ENCODE results near the gene C19orf12. TPM values are rescaled to one million over a fixed set of nuclear protein-coding genes. Genes with fewer than 3 reads are reported as not detected.
A peak's percentile ranks its signal among the peaks of the same experiment; 100 is the strongest.
"Not testable (repeated sequence)": the region's sequence is repeated elsewhere in the genome, so short reads cannot be mapped to it uniquely, and the experiment has no call there.

The C19orf12 gene
- total RNA-seq, 1 experiment from 2014 or later, result 17.5 TPM

GRCh38 chr19:29672933-29673336 lies 42.1 kb downstream of the C19orf12 start:
- no peaks in the 10 kb centered on the region for H3K36me3 Mint-ChIP-seq (ENCODE audit: insufficient read depth, unreplicated experiment)
- peaks cover 23% of the 10 kb centered on the region for H3K4me1 Mint-ChIP-seq (ENCODE audit: low read depth, unreplicated experiment)
- intact Hi-C loops (cut with micrococcal nuclease; ENCODE audit: unreplicated experiment), result no loop called here
- CTCF ChIA-PET, result no interaction called here
- DNase-seq, result no peak
- no peak overlapping the region for H3K27ac Mint-ChIP-seq (ENCODE audit: unreplicated experiment)
- no peak for TF ChIP-seq CTCF (IDR thresholded peaks at IDR 0.05; ENCODE audit: unreplicated experiment)
- no TSS peak for BruUV-seq (replicated peaks)
- H3K27me3 Mint-ChIP-seq (ENCODE audit: unreplicated experiment), result no peaks in the 10 kb centered on the region
- H3K9me3 Mint-ChIP-seq (ENCODE audit: low read depth, unreplicated experiment), result no peaks in the 10 kb centered on the region
- no peak overlapping the region for H3K4me3 Mint-ChIP-seq (ENCODE audit: low read depth, unreplicated experiment)

DNA sequence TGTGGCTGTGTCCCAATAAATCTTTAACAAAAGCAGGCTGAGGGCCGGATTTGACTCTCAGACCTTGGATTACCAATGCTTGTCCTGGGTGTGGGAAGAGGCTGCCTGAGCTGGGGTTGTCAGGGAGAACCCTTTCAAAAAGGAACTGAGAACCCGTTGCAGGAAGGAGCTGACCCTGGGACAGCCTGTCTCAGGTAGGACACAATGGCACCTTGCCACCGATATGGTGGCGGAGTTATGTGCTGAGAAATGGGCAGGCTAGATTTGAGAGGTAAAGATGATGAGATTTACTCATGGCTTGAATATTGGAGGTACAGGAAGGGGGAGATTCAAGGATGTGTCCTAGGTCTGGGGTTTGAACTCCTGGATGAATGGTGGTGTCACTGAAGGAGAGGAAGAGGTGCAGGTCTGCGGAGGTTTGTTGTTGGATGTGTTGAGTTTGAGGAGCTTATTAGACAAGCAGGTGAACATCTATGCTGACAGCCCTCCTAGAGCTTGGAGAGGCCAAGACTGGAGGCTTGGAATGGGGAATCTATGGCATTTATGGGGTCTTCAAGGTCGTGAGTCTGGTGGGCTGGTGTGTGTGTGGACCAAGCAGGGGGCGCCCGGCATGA lies 42.6 kb downstream of the C19orf12 start:
- Mint-ChIP-seq H3K36me3 (ENCODE audit: insufficient read depth, unreplicated experiment) (no peaks in the 10 kb centered on the region), H3K27ac (ENCODE audit: unreplicated experiment) (no peak overlapping the region), H3K4me1 (ENCODE audit: low read depth, unreplicated experiment) (peaks cover 23% of the 10 kb centered on the region), H3K4me3 (ENCODE audit: low read depth, unreplicated experiment) (no peak overlapping the region), H3K9me3 (ENCODE audit: low read depth, unreplicated experiment) (no peaks in the 10 kb centered on the region), H3K27me3 (ENCODE audit: unreplicated experiment) (no peaks in the 10 kb centered on the region)
- no peak for TF ChIP-seq CTCF (IDR thresholded peaks at IDR 0.05; ENCODE audit: unreplicated experiment)
- no peak for DNase-seq
- no TSS peak for BruUV-seq (replicated peaks)
- intact Hi-C loops (cut with micrococcal nuclease; ENCODE audit: unreplicated experiment), result no loop called here
- CTCF ChIA-PET, result no interaction called here

- Mint-ChIP-seq H3K36me3 (ENCODE audit: insufficient read depth, unreplicated experiment) (no peaks in the 10 kb centered on the region), H3K27me3 (ENCODE audit: unreplicated experiment) (no peaks in the 10 kb centered on the region), H3K4me3 (ENCODE audit: low read depth, unreplicated experiment) (no peak overlapping the region), H3K4me1 (ENCODE audit: low read depth, unreplicated experiment) (peaks cover 23% of the 10 kb centered on the region), H3K27ac (ENCODE audit: unreplicated experiment) (no peak overlapping the region), H3K9me3 (ENCODE audit: low read depth, unreplicated experiment) (no peaks in the 10 kb centered on the region)
- no TSS peak for BruUV-seq (replicated peaks)
- CTCF ChIA-PET, result interaction anchor here (1.0 kb wide), 2 partner anchors 9 to 61 kb away, joined by 4 to 5 read pairs; no protein-coding TSS in a partner anchor
- peak; percentile 69 for DNase-seq
- intact Hi-C loops (cut with micrococcal nuclease; ENCODE audit: unreplicated experiment), result no loop called here
- peak; percentile 26 for TF ChIP-seq CTCF (IDR thresholded peaks at IDR 0.05; ENCODE audit: unreplicated experiment)
Measured at GRCh38 chr19:29671393-29672160, 43.5 kb downstream of the C19orf12 start.

DNA sequence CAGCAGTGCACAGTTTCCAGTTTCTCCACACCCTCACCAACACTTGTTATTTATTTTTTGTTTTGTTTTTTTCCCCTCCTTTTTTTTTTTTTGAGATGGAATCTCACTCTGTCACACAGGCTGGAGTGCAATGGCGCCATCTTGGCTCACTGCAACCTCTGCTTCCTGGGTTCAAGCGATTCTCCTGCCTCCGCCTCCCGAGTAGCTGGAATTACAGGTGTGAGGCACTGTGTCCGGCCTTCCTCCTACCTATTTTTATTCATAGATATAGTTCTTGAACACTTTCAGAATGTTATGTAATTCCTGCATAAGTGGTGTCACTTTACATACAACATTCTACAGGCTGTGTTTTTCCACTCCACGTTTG lies 44.1 kb downstream of the C19orf12 start:
- CTCF ChIA-PET, result interaction anchor here (1.0 kb wide), 2 partner anchors 9 to 61 kb away, joined by 4 to 5 read pairs; no protein-coding TSS in a partner anchor
- H3K27ac Mint-ChIP-seq (ENCODE audit: unreplicated experiment); H3K9me3 Mint-ChIP-seq (ENCODE audit: low read depth, unreplicated experiment); H3K27me3 Mint-ChIP-seq (ENCODE audit: unreplicated experiment); H3K36me3 Mint-ChIP-seq (ENCODE audit: insufficient read depth, unreplicated experiment); H3K4me3 Mint-ChIP-seq (ENCODE audit: low read depth, unreplicated experiment); DNase-seq; intact Hi-C loops (cut with micrococcal nuclease; ENCODE audit: unreplicated experiment); BruUV-seq (replicated peaks): not testable (repeated sequence)
- H3K4me1 Mint-ChIP-seq (ENCODE audit: low read depth, unreplicated experiment), result peaks cover 23% of the 10 kb centered on the region

DNA sequence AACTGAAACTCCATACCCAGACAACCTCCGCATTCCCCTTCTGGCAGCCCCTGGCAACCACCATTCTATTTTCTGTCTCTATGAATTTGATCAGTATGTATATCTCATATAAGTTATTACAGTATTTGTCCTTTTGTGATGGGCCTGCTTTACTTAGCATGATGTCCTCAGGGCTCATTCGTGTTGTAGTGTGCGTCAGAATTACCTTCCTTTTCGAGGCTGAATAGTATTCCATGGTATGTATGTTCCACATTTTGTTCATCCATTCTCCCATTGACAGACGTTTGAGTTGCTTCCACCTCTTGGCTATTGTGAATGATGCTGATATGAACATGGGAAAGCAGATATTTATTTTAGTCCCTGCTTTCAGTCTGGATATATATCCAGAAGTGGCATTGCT lies 44.8 kb downstream of the C19orf12 start:
- Mint-ChIP-seq H3K27ac (ENCODE audit: unreplicated experiment) (no peak overlapping the region), H3K36me3 (ENCODE audit: insufficient read depth, unreplicated experiment) (peaks cover 7% of the 10 kb centered on the region), H3K9me3 (ENCODE audit: low read depth, unreplicated experiment) (no peaks in the 10 kb centered on the region), H3K27me3 (ENCODE audit: unreplicated experiment) (no peaks in the 10 kb centered on the region), H3K4me1 (ENCODE audit: low read depth, unreplicated experiment) (peaks cover 23% of the 10 kb centered on the region), H3K4me3 (ENCODE audit: low read depth, unreplicated experiment) (no peak overlapping the region)
- no peak for DNase-seq
- TF ChIP-seq CTCF (IDR thresholded peaks at IDR 0.05; ENCODE audit: unreplicated experiment), result no peak
- intact Hi-C loops (cut with micrococcal nuclease; ENCODE audit: unreplicated experiment), result no loop called here
- BruUV-seq (replicated peaks), result no TSS peak
- CTCF ChIA-PET, result no interaction called here
